ENCODE results near the gene SCAPER.
"Not testable (repeated sequence)": the region's sequence is repeated elsewhere in the genome, so short reads cannot be mapped to it uniquely, and the experiment has no call there.

SCAPER gene

GRCh38 chr15:76503804-76504203, 401.3 kb downstream of the SCAPER start:
- no peak for TF ChIP-seq CTCF (IDR thresholded peaks at IDR 0.05; ENCODE audit: low read length, missing control alignments)
- H3K4me3 ChIP-seq (replicated peaks; ENCODE audit: low read depth, low read length): no peak overlapping the region
- DNase-seq (ENCODE audit: low read depth): no peak

GRCh38 chr15:76503121-76503520, 402.0 kb downstream of the SCAPER start:
- no peak overlapping the region for H3K4me3 ChIP-seq (replicated peaks; ENCODE audit: low read depth, low read length)
- no peak for TF ChIP-seq CTCF (IDR thresholded peaks at IDR 0.05; ENCODE audit: low read length, missing control alignments)
- no peak for DNase-seq (ENCODE audit: low read depth)

- DNase-seq (ENCODE audit: low read depth): peak; percentile 2
These were observed 402.5 kb downstream of the SCAPER start for GRCh38 chr15:76502678-76503077.

GRCh38 chr15:76502185-76502584, 403.0 kb downstream of the SCAPER start:
- not testable (repeated sequence) for DNase-seq (ENCODE audit: low read depth); H3K4me3 ChIP-seq (replicated peaks; ENCODE audit: low read depth, low read length)

More at GRCh38 chr15:76502678-76503077, 402.5 kb downstream of the SCAPER start:
- TF ChIP-seq CTCF (IDR thresholded peaks at IDR 0.05; ENCODE audit: low read length, missing control alignments): no peak
- H3K4me3 ChIP-seq (replicated peaks; ENCODE audit: low read depth, low read length): no peak overlapping the region

GRCh38 chr15:76501726-76502125, 403.4 kb downstream of the SCAPER start:
- TF ChIP-seq CTCF (IDR thresholded peaks at IDR 0.05; ENCODE audit: low read length, missing control alignments): no peak
- no peak for DNase-seq (ENCODE audit: low read depth)
- H3K4me3 ChIP-seq (replicated peaks; ENCODE audit: low read depth, low read length): no peak overlapping the region

- no peak for DNase-seq (ENCODE audit: low read depth)
- TF ChIP-seq CTCF (IDR thresholded peaks at IDR 0.05; ENCODE audit: low read length, missing control alignments): no peak
- H3K4me3 ChIP-seq (replicated peaks; ENCODE audit: low read depth, low read length): no peak overlapping the region
These were observed 404.1 kb downstream of the SCAPER start for GRCh38 chr15:76501011-76501410.

- H3K4me3 ChIP-seq (replicated peaks; ENCODE audit: low read depth, low read length): no peak overlapping the region
- no peak for TF ChIP-seq CTCF (IDR thresholded peaks at IDR 0.05; ENCODE audit: low read length, missing control alignments)
- no peak for DNase-seq (ENCODE audit: low read depth)
These were observed 409.7 kb downstream of the SCAPER start for GRCh38 chr15:76495487-76495886.

Measured in fibroblast of pulmonary artery (primary cell).